HTR-8/SVneo (cell line): ENCODE data around the gene PDCD6IP.

Experiments used
- DNase-seq: peaks from one replicate; pipeline ENCODE4 v3.0.0; 2011; ENCODE audit warnings: low spot score, mixed read lengths; ENCODE audit not compliant: insufficient read length
- FAIRE-seq: peaks from 2 replicates; lab custom pipeline; 2011; peaks lifted over from hg19 to GRCh38; lab: Jason Lieb, UNC

PDCD6IP gene

DNA sequence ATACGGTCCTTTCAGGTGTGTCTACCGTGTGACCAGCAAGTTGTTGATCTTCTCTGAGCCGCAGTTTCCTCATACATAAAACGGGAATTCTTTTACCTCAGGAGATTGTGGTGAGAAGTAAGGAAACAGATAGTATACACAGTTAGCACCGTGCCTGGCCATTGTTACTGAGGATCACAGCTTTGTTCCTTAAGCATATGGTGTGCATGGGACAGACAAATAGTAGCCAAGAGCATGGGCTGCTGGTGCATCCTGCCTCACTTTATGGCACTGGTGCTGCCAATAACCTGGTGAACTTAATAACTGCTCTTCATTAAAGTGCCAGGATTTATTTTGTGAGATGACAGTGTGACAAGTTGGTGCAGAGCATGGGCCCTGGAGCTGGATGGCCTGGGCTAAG is 86.3 kb downstream of the PDCD6IP start:
- FAIRE-seq = no peak
- DNase-seq = no peak

DNA sequence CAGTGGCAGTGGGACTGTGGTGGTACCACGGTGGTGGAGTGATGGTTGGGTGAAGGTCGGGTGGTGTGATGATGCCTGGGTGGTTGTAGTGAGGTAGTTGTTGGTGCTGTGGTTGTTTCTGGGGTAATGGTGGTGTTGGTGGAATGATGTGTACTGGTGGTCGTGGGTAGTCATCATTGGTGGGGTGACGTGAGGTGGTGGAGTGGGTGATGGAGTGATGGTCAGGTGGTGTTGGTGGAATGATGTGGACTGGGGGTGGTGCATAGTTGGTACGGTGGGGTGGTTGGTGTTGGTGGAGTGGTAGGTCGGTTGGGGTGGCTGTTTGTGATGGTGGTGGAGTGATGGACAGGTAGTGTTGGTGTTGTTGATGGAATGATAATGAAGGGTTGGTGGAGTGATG is 87.1 kb downstream of the PDCD6IP start:
- FAIRE-seq (peak; percentile 85), DNase-seq (no peak)

DNA sequence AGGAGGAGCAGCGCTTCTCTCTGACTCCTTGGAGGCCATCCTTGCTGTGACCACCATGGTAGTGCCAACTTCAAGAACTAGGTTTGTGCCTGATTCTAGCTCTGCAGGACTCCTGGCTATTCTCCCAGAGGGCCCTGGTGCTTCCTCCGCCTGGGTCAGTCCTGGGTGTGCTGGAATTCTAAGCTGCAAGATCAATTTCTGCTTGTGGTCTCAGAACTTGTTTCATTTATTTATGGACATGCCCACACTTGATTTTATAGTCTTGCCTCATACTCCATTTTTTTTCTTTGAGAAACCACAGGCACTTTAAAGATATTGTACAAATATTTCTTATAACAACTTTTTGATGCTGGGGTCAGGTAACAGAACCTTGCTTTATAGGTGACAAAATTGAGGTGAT is 87.6 kb downstream of the PDCD6IP start:
- DNase-seq = peak; percentile 45
- FAIRE-seq = no peak

DNA sequence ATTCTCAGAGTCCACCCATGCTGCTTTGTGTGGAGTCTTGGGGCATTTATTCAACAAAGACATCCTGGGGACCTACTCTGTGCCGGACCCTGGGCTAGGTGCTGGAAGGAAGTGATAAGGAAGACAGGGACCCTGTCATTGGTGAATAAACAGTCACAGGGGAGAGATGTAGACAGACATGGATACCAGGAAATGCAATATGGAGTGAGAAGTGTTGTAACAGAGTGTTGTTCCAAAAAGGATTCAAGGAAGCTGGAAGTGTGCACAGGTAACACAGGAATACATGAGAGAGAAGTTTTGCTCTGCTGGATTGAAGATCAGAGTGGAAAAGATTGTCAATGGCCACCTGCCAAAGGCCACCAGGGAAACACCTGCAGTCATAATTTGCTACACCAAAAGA is 89.0 kb downstream of the PDCD6IP start:
- FAIRE-seq (no peak), DNase-seq (no peak)

GRCh38 chr3:33889394-33890039 is 91.1 kb downstream of the PDCD6IP start:
- DNase-seq = no peak
- no peak for FAIRE-seq

GRCh38 chr3:33892655-33893054 is 94.2 kb downstream of the PDCD6IP start:
- DNase-seq (no peak), FAIRE-seq (no peak)

DNA sequence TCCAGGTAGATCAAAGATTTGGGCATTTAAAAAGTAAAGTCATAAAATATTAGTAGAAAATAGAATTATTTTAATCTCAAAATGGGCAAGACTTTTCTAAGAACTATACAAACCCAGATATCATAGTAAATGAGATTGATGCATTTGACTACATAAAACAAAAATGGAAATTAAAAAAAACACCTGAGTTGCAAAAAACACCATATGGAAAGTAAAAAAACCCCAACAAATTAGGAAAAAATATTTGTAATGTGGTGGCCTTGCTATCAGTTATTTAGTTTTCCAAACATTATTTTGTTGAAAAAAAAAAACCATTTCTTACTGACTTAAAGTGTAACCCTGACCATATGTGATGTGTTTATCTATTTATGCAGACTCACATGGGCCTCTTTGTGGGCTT is 97.2 kb downstream of the PDCD6IP start:
- DNase-seq = no peak
- FAIRE-seq = no peak

DNA sequence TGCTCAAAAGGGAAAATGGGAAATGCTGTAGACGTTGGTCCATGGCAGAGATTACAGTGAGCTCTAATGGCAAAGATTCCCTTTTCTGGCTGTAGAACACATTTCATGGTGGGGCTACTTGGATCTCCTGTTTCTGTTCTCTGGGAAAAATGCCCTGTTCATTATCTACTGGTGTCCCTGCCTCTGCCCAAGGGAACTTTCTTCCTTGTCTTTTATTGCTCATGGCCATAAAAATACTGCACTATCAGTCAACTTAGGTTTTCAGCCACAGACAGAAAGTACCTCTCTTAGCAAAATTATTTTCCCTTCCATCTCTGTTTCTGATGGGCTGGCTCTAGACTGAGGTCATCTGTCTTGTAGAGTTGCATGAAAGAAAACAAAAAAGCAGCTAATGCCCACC is 98.9 kb downstream of the PDCD6IP start:
- FAIRE-seq = no peak

DNA sequence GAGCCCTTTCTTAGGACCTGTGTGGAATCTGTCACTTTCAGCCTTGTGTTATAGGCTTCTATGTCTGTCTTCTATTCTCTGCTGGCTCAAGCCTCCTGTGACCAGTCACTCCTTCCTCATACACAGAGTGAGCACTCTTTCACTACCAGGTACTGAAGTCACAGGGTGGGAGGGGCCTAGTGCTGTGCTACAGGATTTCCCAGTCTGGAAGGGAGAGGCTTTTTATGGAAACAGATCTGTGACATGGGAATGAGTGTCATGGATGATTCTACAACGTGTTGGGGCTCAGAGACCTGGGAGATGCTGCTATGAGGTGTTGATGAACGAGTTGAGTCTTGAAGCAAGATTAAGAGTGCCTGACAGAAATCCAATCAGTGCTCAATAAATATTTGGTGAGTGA is 100.5 kb downstream of the PDCD6IP start:
- FAIRE-seq = no peak

More for the DNA sequence above, 98.9 kb downstream of the PDCD6IP start:
- DNase-seq = no peak

DNA sequence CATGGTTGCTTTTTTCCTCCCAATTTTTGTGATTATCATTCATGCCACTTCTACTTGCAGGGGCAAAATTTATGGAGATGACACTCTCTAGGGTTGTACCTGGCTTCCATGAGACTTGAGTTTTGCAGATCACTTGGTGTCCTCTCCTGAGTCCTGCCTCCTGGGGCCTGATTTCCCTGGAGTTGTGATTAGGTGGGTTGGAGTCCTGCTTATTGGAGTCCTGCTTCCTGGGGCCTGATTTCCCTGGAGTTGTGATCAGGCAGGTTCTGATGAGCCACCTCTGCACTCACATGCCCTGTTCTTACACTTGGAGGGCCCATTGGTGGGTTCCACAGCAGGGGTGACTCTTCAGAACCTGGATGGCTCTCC is 102.0 kb downstream of the PDCD6IP start:
- DNase-seq = no peak
- no peak for FAIRE-seq

More for the DNA sequence above, 100.5 kb downstream of the PDCD6IP start:
- DNase-seq = no peak

DNA sequence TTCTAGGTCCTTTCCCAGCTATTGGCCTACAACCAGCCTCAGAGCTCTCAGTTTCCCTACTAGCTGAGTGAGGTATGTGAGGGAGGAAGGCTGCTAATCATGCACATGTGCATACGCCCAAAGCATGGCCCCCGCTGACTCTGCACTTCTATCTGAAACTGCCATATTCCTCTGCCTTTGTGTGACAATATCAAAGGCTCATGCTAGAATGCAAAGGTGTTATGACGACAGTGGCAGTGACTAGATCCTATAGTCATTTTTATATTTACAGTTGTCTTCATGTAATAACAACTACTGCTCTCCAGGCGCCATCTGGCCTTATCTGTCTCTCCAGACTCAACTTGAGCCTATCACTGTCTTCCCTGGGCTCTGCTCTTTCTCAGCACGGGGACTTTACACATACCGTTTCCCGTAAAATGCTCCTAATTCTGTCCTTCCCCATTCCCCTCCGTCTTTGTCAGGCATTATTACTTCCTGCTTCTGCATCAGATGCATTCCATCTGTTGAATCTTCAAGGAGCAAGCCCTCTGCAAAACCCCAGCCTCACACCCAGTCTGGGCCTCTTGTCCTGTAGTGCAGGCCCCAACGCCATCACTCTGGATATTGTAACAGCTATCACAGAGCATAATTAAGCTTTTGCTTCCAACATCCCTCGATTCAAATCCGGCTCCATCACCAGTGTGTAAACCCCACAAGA is 102.5 kb downstream of the PDCD6IP start:
- no peak for DNase-seq
- FAIRE-seq = no peak

DNA sequence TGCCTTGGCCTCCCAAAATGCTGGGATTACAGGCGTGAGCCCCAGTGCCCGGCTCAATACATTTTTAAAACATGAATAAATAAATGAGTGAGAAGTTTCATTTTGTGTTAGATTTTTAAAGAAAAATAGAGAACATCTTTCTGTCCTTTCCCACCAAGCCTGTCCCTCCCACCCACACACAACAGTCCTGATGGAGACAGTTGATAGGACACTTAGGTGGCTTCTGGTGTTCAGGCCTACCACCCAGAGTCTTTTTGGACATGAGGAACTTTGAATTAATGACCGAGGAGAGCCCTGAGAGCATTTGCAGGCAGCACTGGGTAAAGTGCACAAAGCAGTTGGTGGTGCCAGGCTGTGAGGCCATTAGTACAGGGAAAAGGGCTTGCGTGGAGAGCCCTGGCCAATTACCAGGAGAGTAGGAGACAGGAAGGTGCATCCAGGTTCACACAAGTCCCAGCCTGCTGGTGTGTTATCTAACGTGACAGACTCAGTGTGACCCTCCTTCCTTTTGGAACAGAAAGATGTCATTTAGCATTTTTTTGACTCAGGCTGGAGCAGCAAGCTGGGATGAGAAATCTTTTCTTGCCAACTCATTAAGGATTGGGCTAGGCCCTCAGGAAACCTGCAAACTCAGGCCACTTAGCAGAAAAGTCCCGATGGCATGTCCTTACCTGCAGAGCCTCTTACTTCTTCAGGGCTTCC is 103.6 kb downstream of the PDCD6IP start:
- DNase-seq (no peak), FAIRE-seq (no peak)

DNA sequence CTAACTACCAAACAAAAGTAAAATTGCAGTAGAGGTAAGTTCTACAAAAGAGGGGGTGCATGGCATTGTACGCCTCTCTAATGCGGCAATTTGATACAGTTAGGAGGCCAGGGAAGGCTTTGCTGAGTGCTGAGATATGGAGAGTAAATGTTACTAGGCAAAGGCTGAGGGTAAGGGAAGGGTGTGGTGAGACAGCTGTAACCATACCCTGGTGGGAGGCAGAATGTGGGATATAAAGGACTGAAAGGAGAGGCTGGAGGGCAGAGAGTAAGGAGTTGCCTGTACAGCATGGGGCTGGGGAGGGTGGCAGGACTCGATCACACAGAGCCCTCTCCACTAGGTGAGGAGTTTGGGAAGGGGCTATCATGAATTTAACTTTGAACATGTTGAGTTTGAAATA is 106.3 kb downstream of the PDCD6IP start:
- DNase-seq (no peak), FAIRE-seq (no peak)

- DNase-seq (no peak), FAIRE-seq (no peak)
These were observed 109.9 kb downstream of the PDCD6IP start for GRCh38 chr3:33908250-33908851.

- no peak for FAIRE-seq
- no peak for DNase-seq
These were observed 111.1 kb downstream of the PDCD6IP start for GRCh38 chr3:33909547-33909946.

GRCh38 chr3:33910031-33910430 is 111.6 kb downstream of the PDCD6IP start:
- FAIRE-seq (no peak), DNase-seq (no peak)

DNA sequence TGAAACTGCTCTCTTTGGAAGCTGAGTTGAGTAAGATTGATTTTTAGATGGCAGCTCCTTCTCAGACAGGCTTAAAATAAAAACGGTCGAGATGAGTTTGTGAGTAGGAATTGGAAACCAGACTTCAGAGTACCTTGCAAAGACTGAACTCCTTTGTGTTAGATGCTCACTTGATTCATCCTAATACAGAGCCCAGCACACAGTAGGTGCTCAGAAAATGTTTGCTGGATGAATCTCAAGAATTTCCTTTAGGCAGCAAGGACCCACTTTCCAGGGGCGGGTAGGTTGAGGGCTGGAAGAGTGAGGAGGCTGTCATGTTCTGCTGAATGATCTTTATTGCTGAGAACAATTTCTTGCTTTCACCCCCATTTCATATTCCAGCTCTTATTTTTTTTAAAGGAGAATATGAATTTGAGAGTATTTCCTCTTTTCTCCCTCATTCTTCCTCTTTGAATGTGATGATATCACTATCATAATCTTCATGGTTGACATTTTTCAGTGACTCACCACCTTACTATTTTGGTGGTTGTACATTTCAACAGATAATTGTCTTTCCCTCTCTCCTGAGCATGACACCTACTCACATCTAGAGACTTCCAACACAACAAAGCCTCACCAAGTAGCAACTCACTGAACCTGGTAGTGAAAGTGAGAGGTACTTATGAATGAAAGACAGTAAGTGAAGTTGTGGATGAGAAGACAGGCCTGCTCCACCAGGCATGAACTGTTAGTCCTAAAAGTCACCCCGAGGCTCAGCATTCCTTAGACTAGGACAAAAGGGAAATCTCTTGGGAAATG is 113.3 kb downstream of the PDCD6IP start:
- peak; percentile 53 for DNase-seq
- peak; percentile 69 for FAIRE-seq

GRCh38 chr3:33914212-33914611 is 115.8 kb downstream of the PDCD6IP start:
- FAIRE-seq (no peak), DNase-seq (no peak)

GRCh38 chr3:33914731-33915379 is 116.4 kb downstream of the PDCD6IP start:
- DNase-seq (no peak), FAIRE-seq (no peak)
